ENCODE data around the gene CATSPER3. TPM values are rescaled to one million over a fixed set of nuclear protein-coding genes. Genes with fewer than 3 reads are reported as not detected.

CATSPER3 gene
- total and polyA plus RNA-seq, 2 of the 8 experiments (the other 6 are each of a cell fraction or from before 2014, with no cell fraction given) = 0.62 TPM; not detected in 1

GRCh38 chr5:135019314-135019713, 51.6 kb downstream of the CATSPER3 start:
- Histone ChIP-seq H3K79me1 (ENCODE audit: low read depth, low read length) (no peaks in the 10 kb centered on the region), H3K14ac (ENCODE audit: insufficient read length) (no peak overlapping the region), H4K91ac (replicated peaks; ENCODE audit: insufficient read length, low read length) (no peak overlapping the region), H4K8ac (ENCODE audit: extremely low read depth, insufficient read depth, low read length) (no peak overlapping the region), H3K27ac (ENCODE audit: low read depth, low read length) (no peak overlapping the region), H3K27me3 (replicated peaks in 1 of 4; ENCODE audit: control insufficient read depth in 3 of 4, extremely low read depth in 1 of 4, insufficient read depth in 3 of 4, low read length in 3 of 4) (peaks cover 0 to 5% (median 1%) of the 10 kb centered on the region in 4 experiments; a peak in 6 of 7 replicates), H2AK5ac (ENCODE audit: low read depth, low read length) (no peak overlapping the region), H3K79me2 (ENCODE audit: control insufficient read depth in 1 of 2, insufficient read depth in 2 of 2, low read length in 2 of 2) (no peaks in the 10 kb centered on the region; a peak in 1 of 4 replicates), H2AFZ (ENCODE audit: low read length) (no peak overlapping the region), H4K20me1 (replicated peaks in 1 of 2; ENCODE audit: control insufficient read depth in 1 of 2, insufficient read depth in 2 of 2, low read length in 2 of 2) (no peaks in the 10 kb centered on the region), H3K4ac (replicated peaks; ENCODE audit: insufficient read length, low read depth, low read length) (no peak overlapping the region), H3K4me2 (ENCODE audit: insufficient read depth in 1 of 2, low read depth in 2 of 2, low read length in 2 of 2) (no peak overlapping the region), H3K56ac (replicated peaks; ENCODE audit: insufficient read length, low read depth, low read length) (no peak overlapping the region), H2BK120ac (replicated peaks; ENCODE audit: low read depth, low read length) (no peak overlapping the region), H3K18ac (ENCODE audit: extremely low read depth, low read length) (no peak overlapping the region), H3K36me3 (ENCODE audit: control insufficient read depth in 2 of 4, insufficient read depth in 4 of 4, low read length in 3 of 4) (no peaks in the 10 kb centered on the region), H2BK5ac (ENCODE audit: low read depth, low read length) (no peak overlapping the region), H3K9ac (replicated peaks in 1 of 4; ENCODE audit: extremely low read depth in 1 of 4, low read depth in 3 of 4, low read length in 3 of 4) (no peak overlapping the region), H2BK12ac (ENCODE audit: low read depth, low read length) (no peak overlapping the region), H3K4me1 (replicated peaks in 1 of 4; ENCODE audit: control insufficient read depth in 3 of 4, insufficient read depth in 4 of 4, low read length in 3 of 4) (peaks cover 0 to 6% (median under 1%) of the 10 kb centered on the region in 4 experiments; a peak in 1 of 7 replicates), H3K4me3 (ENCODE audit: extremely low read depth in 1 of 4, insufficient read depth in 2 of 4, low read depth in 3 of 4, low read length in 4 of 4) (no peak overlapping the region), H3K23ac (ENCODE audit: insufficient read length) (no peak overlapping the region), H2BK15ac (ENCODE audit: low read length) (no peak overlapping the region), H4K5ac (ENCODE audit: insufficient read length, low read depth, low read length) (no peak overlapping the region), H3K23me2 (ENCODE audit: low read depth, low read length) (no peaks in the 10 kb centered on the region), H3K9me3 (ENCODE audit: insufficient read depth in 2 of 2, low read depth in 1 of 2, low read length in 1 of 2) (no peaks in the 10 kb centered on the region), H2BK20ac (ENCODE audit: low read length) (no peak overlapping the region)
- FAIRE-seq (no peak), DNase-seq (ENCODE audit: low read depth in 1 of 2, low spot score in 2 of 2) (no peak)
- ChIA-PET POLR2A (ENCODE audit: partially characterized antibody) (interaction anchor here (1.2 to 1.4 kb wide), 3 partner anchors 12 to 114 kb away, joined by 3 to 4 read pairs (median 3); partner anchors contain the start of gene PCBD2), CTCF (ENCODE audit: partially characterized antibody) (interaction anchor here (0.5 to 1.9 kb wide), 8 partner anchors 9 to 192 kb away, joined by 3 to 7 read pairs (median 4); no protein-coding TSS in a partner anchor)
- 83% methylated on average over 5 of the region's 5 CpGs; no CpG with 5 or more reads in 1 of the 2 experiments for WGBS, 2 experiments (ENCODE audit: extremely low coverage in 1 of 2, insufficient coverage in 1 of 2, insufficient read length in 1 of 2, insufficient replicate concordance in 2 of 2, low coverage in 1 of 2, low lambda C conversion rate in 2 of 2, missing lambda C conversion rate in 1 of 2)
- TF ChIP-seq ZNF274 (IDR thresholded peaks at IDR 0.05; ENCODE audit: borderline replicate concordance, extremely low read depth, low read length) (no peak), ASH2L (IDR thresholded peaks at IDR 0.05; ENCODE audit: low read length) (no peak), CTCF (IDR thresholded peaks at IDR 0.05; ENCODE audit: control extremely low read depth in 1 of 3, insufficient read depth in 1 of 3, low read depth in 1 of 3, low read length in 3 of 3) (peak in 2 of 3 experiments; percentile 24 to 31; a peak in 3 of 4 replicates), RAD21 (IDR thresholded peaks at IDR 0.05 in 1 of 2, conservative IDR thresholded peaks at IDR 0.05 in 1 of 2; ENCODE audit: low read depth in 2 of 2, low read length in 2 of 2) (peak; percentile 45 to 60), POLR2A (IDR thresholded peaks at IDR 0.05; ENCODE audit: control extremely low read depth in 1 of 2, low read depth in 2 of 2, low read length in 2 of 2) (no peak), GTF2F1 (IDR thresholded peaks at IDR 0.05; ENCODE audit: borderline replicate concordance, low read depth, low read length) (no peak), NANOG (IDR thresholded peaks at IDR 0.05; ENCODE audit: insufficient read depth, low read depth, low read length, poor library complexity, severe bottlenecking) (no peak)
